Upper lobe of left lung (tissue), 6 donors: ENCODE measurements around the gene ALG2. TPM values are rescaled to one million over a fixed set of nuclear protein-coding genes. Genes with fewer than 3 reads are reported as not detected.
"Not testable (repeated sequence)": the region's sequence is repeated elsewhere in the genome, so short reads cannot be mapped to it uniquely, and the experiment has no call there.

ENCODE experiments used
- ATAC-seq, 2 donors: fragments of 200-7000 bp; cut with Tn5 transposase; one replicate each; pipeline ENCODE4 v1.9.1; 2022; ENCODE audit warnings: mild to moderate bottlenecking in 2 of 2, moderate library complexity in 2 of 2; ENCODE audit not compliant: low FRiP score in 2 of 2
- DNase-seq, 2 donors: peaks; one replicate each; pipeline ENCODE4 v3.0.0-alpha.2; 2019 to 2020
- H3K27ac ChIP-seq, 4 donors: fragments of 200-600 bp; sonication (generic); one replicate each; pipeline ENCODE4 v1.5.1; 2016 to 2019
- H3K27me3 ChIP-seq, 4 donors: fragments of 200-600 bp; sonication (generic); one replicate each; pipeline ENCODE4 v1.5.1; 2017 to 2019
- H3K36me3 ChIP-seq, 4 donors: fragments of 200-600 bp; sonication (generic); one replicate each; pipeline ENCODE4 v1.5.1; 2016 to 2019
- H3K4me1 ChIP-seq, 4 donors: fragments of 200-600 bp; sonication (generic); one replicate each; pipeline ENCODE4 v1.5.1; 2018 to 2019
- H3K4me3 ChIP-seq, 4 donors: fragments of 200-600 bp; sonication (generic); one replicate each; pipeline ENCODE4 v1.5.1; 2017 to 2019; ENCODE audit warnings: mild to moderate bottlenecking in 2 of 4, moderate library complexity in 1 of 4
- H3K9me3 ChIP-seq, 4 donors: fragments of 200-600 bp; sonication (generic); one replicate each; pipeline ENCODE4 v1.5.1; 2018 to 2019
- CTCF ChIP-seq, 6 experiments: fragments of 450-650 bp in 4 of 6; fragments of 200-600 bp in 2 of 6; sonication (generic) in 2 of 6; IDR thresholded peaks; one replicate each; pipeline ENCODE4 v1.5.1; 2016 to 2019; ENCODE audit warnings: antibody characterized with exemption in 6 of 6
- EP300 ChIP-seq, 4 donors: sonication (generic); formaldehyde crosslinking; IDR thresholded peaks; one replicate each; pipeline ENCODE4 v1.5.1; 2017; ENCODE audit warnings: antibody characterized with exemption in 4 of 4, control low read depth in 2 of 4
- POLR2A ChIP-seq, 4 donors: fragments of 450-650 bp; IDR thresholded peaks; one replicate each; pipeline ENCODE4 v1.5.1; 2016 to 2017; ENCODE audit warnings: antibody characterized with exemption in 4 of 4, mild to moderate bottlenecking in 2 of 4
- POLR2AphosphoS5 ChIP-seq, 2 donors: sonication (generic); formaldehyde crosslinking; IDR thresholded peaks; one replicate each; pipeline ENCODE4 v1.5.1; 2017; ENCODE audit warnings: antibody characterized with exemption in 2 of 2
- WGBS, 2 donors: methylation state at CpG; one replicate each; pipeline ENCODE4 v1.1.5; 2017 to 2018; 5-methylcytosine and 5-hydroxymethylcytosine counted together
- total RNA-seq, 6 donors: library from RNA; depleted of rRNA in 4 of 6; stranded (reverse); fragments of >200 nt in 4 of 6; gene quantifications; one replicate each; pipeline versions ENCODE4 v1.1.0 to v1.2.1, GENCODE V29; 2016 to 2021
- donor health status: DM: no; HTN: no; CAD: no; lungs with moderate emphysema.
- donor health status: DM: no; HTN: yes; CAD: no; lungs with severe emphysema.

Gene ALG2
- total RNA-seq, 6 donors from 2014 or later: 22.2 to 61.4 (median 41.2) TPM

DNA sequence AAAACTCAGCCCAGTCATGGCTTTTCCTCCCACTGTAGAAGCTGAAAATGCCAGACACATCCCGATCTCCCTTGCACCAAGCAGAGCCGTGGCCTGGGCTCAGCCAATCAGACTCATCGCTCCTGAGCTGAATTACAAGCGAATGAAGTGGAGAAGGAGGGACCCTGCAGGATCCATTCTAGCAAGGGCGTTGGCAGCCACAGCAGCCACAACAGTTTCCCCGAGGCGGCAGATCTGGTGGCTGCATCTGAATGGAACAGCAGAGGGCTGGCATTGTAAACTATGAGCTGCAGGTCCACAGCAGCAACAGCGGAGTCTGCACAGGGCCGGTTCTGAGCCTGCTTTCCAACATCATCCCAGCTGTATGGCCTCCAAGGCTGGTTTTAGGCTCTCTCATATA lies 23.8 kb downstream of the ALG2 start:
- Histone ChIP-seq H3K27ac (no peak overlapping the region), H3K9me3 (no peaks in the 10 kb centered on the region), H3K4me3 (no peak overlapping the region), H3K27me3 (no peaks in the 10 kb centered on the region), H3K4me1 (no peaks in the 10 kb centered on the region), H3K36me3 (no peaks in the 10 kb centered on the region)
- DNase-seq (no peak), ATAC-seq (no peak)
- 80 to 82% methylated on average over 2 to 9 of the region's 9 CpGs for WGBS, 2 donors
- TF ChIP-seq POLR2AphosphoS5 (IDR thresholded peaks at IDR 0.05) (no peak), POLR2A (IDR thresholded peaks at IDR 0.05) (no peak), CTCF (IDR thresholded peaks at IDR 0.05) (no peak), EP300 (IDR thresholded peaks at IDR 0.05) (no peak)

DNA sequence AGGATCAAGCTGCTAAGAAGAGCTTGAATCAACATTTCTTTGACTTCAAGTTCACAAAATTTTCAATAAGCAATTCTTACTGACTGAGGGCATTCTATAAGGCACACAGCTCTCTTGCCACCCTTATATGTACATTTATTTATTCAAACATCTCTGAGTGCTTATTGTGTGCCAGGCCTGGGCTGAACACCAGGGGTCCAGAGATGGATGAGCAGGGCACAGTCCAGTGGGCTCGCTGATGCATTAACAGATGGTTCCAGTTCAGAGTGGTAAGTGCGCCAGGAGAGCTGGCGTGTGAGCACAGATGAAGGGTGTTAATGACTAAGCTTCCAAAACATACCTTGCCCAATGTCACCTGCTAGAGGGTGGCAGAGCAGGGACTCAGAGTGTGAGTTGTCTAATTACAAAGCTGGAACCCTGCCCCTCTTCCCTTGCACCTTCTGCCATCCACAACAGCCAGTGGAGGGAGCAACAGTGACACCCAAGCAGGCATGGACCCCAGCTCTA lies 24.6 kb downstream of the ALG2 start:
- H3K4me1 ChIP-seq: no peaks in the 10 kb centered on the region
- H3K36me3 ChIP-seq: no peaks in the 10 kb centered on the region
- no peak overlapping the region for H3K27ac ChIP-seq
- DNase-seq (no peak), ATAC-seq (no peak)
- no peaks in the 10 kb centered on the region for H3K27me3 ChIP-seq
- 50 to 88% methylated on average over 1 to 3 of the region's 3 CpGs for whole genome bisulfite sequencing, 2 donors
- no peaks in the 10 kb centered on the region for H3K9me3 ChIP-seq
- H3K4me3 ChIP-seq: no peak overlapping the region
- TF ChIP-seq POLR2AphosphoS5 (IDR thresholded peaks at IDR 0.05) (no peak), POLR2A (IDR thresholded peaks at IDR 0.05) (no peak), CTCF (IDR thresholded peaks at IDR 0.05) (no peak), EP300 (IDR thresholded peaks at IDR 0.05) (no peak)

DNA sequence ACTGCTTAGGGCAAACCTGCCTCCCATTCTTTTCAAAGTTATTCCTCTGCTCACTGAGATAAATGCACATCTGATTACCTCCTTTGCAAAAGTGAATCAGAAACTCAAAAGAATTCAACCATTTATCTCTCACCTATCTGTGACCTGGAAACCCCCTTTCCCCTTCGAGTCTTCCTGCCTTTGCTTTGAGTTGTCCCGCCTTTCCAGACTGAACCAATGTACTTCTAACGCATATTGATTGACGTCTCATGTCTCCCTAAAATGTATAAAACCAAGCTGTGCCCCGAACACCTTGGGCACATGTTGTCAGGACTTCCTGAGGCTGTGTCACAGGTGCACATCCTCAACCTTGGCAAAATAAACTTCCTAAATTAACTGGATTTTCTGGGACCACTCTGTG lies 25.3 kb downstream of the ALG2 start:
- WGBS, 2 donors: 69 to 81% methylated on average over 5 of the region's 5 CpGs
- H3K4me3 ChIP-seq, ATAC-seq, H3K27ac ChIP-seq, H3K36me3 ChIP-seq, DNase-seq, H3K27me3 ChIP-seq, H3K9me3 ChIP-seq, H3K4me1 ChIP-seq: not testable (repeated sequence)

DNA sequence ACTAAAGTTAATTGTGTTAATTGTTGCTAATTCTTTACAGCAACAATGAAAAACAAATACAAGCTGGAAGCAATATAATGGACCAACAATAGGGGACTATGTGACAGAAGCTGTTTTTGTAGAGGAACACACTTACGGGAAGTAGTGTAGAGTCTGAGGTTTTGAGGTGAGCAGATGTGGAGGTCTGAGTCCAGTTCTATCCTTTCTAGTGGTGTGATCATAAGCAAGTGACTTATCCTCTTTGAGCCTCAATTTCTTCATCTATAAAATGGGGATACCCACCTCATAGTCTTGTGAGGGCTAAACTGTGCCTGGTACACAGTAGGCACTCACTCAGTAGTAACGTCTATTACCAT lies 28.3 kb downstream of the ALG2 start:
- 70 to 75% methylated on average over 2 of the region's 2 CpGs for WGBS, 2 donors
- no peak for ATAC-seq

GRCh38 chr9:99192786-99193465 lies 28.8 kb downstream of the ALG2 start:
- H3K4me1 ChIP-seq: no peaks in the 10 kb centered on the region
- no peaks in the 10 kb centered on the region for H3K27me3 ChIP-seq
- no peak for ATAC-seq
- 76 to 78% methylated on average over 5 of the region's 5 CpGs for WGBS, 2 donors
- H3K36me3 ChIP-seq: no peaks in the 10 kb centered on the region
- H3K4me3 ChIP-seq: no peak overlapping the region
- H3K27ac ChIP-seq: no peak overlapping the region
- TF ChIP-seq POLR2A (IDR thresholded peaks at IDR 0.05) (no peak), EP300 (IDR thresholded peaks at IDR 0.05) (no peak), CTCF (IDR thresholded peaks at IDR 0.05) (no peak), POLR2AphosphoS5 (IDR thresholded peaks at IDR 0.05) (no peak)
- H3K9me3 ChIP-seq: no peaks in the 10 kb centered on the region
- DNase-seq: no peak

More for the DNA sequence above, 28.3 kb downstream of the ALG2 start:
- H3K9me3 ChIP-seq: no peaks in the 10 kb centered on the region
- TF ChIP-seq EP300 (IDR thresholded peaks at IDR 0.05) (no peak), POLR2A (IDR thresholded peaks at IDR 0.05) (no peak), CTCF (IDR thresholded peaks at IDR 0.05) (no peak), POLR2AphosphoS5 (IDR thresholded peaks at IDR 0.05) (no peak)
- no peak overlapping the region for H3K27ac ChIP-seq
- H3K27me3 ChIP-seq: no peaks in the 10 kb centered on the region
- no peaks in the 10 kb centered on the region for H3K36me3 ChIP-seq
- H3K4me1 ChIP-seq: no peaks in the 10 kb centered on the region
- no peak for DNase-seq
- no peak overlapping the region for H3K4me3 ChIP-seq
